ENCODE measurements around the gene CDC25C.

The CDC25C gene

DNA sequence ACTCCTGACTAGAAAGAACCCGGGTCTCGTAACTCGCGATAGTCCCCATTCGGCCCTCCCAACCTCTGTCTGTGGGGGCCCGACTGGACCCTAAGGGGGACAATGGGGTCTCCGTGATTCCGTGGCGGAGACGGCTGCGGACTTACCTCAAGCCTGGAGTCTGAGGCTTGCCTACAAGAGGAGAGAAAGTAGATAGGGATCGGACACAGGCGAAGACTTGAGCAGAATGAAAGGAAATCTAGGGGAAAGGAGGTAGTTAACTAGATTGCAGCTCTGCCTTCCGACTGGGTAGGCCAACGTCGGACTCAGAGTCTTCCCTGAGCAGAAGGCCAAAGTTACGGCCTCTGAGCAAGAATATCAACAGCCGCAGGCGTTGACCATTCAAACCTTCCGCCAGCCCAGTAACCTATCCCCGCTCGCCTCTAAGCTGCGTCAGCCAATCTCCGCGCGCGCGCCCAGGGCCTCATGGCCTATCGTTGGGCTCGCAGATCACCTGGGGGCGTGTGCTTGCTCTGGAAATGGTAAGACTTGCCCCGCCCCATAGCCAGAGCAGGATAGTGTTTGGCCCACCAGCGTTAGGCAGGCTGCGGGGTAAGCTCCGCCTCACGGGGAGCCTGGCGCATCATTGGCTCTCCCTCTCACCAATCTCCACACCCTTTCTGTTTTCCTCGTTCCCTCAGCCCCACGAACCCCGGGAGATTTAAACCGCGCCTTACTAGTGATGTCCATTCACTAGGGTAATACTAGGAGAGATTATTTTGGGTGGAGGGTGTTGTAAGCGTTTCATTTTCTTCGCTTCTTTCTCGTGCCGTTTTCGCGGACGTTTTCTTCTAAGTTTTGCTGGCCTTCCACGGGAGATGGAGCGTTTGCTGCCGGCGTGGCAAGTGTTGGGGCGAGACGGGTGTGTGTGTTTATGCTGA is at the start of gene CDC25C:
Gene CDC25C (minus strand): TSS at position 356 of the 920 bp plus-strand sequence. CDS start 624 bp downstream, outside the sequence.
- DNase-seq, result peak; percentile 99

GRCh38 chr5:138372653-138373052 is 41.0 kb upstream of the CDC25C start:
- no peak for DNase-seq

- peak; percentile 23 for DNase-seq
Observed at GRCh38 chr5:138372225-138372624, 40.6 kb upstream of the CDC25C start.

GRCh38 chr5:138371454-138371853 is 39.9 kb upstream of the CDC25C start:
- no peak for DNase-seq

GRCh38 chr5:138370537-138370936 is 38.9 kb upstream of the CDC25C start:
- DNase-seq, result peak; percentile 59

- peak; percentile 95 for DNase-seq
Observed at GRCh38 chr5:138369706-138370105, 38.1 kb upstream of the CDC25C start.

DNA sequence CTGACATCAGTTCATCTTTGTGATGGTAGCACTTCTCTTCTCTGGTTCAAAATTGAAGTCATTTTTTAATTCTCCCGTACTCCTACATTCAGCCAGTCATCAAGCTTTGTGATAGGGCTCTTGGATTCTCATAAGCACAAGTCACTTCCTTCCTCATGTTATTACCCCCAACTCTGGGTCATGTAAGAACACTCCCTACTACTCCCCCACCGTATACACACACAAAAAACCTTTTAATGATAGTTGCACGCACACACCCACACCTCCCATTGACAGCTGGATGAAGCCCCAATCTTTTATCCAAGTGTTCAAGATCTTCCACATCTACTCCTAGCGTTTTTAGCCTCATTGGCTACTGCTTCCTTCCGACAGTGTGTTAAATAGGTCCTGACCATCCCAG is 37.7 kb upstream of the CDC25C start:
- DNase-seq, result peak; percentile 75

- no peak for DNase-seq
Observed at GRCh38 chr5:138366632-138367382, 35.2 kb upstream of the CDC25C start.

- DNase-seq, result no peak
Observed at GRCh38 chr5:138364576-138364975, 33.0 kb upstream of the CDC25C start.

DNA sequence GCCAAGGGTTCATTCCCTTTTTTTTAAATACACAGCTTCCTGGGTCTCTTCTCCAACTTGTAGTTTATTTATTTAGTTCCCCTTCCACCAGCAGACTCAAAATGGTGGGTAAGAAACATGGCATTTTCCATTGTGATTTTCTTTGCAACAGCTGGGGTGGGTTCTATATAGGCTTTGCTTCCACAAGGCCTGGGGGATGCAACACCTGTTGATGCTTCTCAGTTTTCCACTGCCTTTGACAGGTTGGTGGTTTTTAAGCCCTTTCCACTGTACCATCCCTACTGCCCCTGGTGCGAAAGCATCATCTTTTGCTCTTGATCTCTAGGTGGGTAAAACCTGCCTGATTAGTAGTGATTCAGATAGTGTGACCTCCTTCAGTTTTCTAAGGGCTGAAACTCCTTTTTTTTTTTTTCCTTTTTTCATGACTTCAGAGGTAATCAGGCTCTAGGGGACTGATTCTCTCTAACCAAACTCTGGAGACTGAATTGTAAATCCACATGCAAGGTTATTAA is 29.4 kb upstream of the CDC25C start:
- no peak for DNase-seq

DNA sequence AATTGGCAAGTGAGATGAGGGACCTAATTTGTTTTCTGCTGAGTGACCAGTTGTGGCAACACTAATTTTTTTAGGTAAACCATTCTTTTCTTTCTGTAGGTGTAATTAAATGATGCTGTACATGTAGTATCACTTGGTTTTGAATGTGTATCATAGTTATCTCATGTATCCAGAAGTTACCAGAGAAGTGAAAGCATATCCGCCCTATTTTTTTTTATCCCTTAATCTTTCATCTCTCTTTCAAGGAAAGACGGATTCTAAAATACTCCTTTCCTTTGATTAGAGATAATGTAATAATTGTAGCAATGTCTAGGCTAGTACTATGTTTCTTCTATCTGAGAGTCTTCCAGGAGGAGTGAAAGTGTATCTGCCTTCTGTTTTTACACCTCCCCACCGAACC is 28.0 kb upstream of the CDC25C start:
- DNase-seq, result no peak

- DNase-seq, result peak; percentile 82
Observed at GRCh38 chr5:138354926-138355378, 23.3 kb upstream of the CDC25C start.

DNA sequence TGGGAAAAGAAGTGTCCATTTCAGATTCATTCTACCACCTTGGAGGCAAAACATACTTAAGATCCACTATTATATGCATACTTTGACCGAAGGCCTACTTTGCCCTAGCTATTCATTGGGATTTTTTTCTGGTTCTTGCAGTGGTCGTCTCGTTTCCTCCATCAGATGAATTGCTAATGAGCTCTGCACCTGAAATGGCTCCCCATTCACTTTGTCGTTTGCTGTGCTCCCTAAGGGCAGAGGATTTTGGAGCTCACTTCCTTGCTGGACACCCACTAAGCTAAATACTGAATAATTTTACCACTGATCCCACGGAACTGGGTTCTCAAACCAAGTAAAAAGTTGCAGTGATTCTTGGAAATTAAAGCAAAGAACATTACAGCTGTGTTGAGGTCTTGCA is 22.8 kb upstream of the CDC25C start:
- no peak for DNase-seq

GRCh38 chr5:138353560-138354080 is 22.0 kb upstream of the CDC25C start:
- no peak for DNase-seq

- DNase-seq, result peak; percentile 81
Observed at GRCh38 chr5:138352722-138353559, 21.3 kb upstream of the CDC25C start.

- DNase-seq, result peak; percentile 86
Observed at GRCh38 chr5:138352071-138352721, 20.6 kb upstream of the CDC25C start, which contains the start of gene KDM3B. Gene KDM3B (plus strand): TSS chr5:138352685. CDS start chr5:138352796, 111 bp downstream.

- no peak for DNase-seq
Observed at GRCh38 chr5:138351517-138351916, 19.9 kb upstream of the CDC25C start.

GRCh38 chr5:138351056-138351455 is 19.5 kb upstream of the CDC25C start:
- DNase-seq, result no peak

- DNase-seq, result no peak
Observed at GRCh38 chr5:138350563-138350890, 18.9 kb upstream of the CDC25C start.

- DNase-seq, result no peak
Observed at GRCh38 chr5:138349852-138350562, 18.4 kb upstream of the CDC25C start.

DNA sequence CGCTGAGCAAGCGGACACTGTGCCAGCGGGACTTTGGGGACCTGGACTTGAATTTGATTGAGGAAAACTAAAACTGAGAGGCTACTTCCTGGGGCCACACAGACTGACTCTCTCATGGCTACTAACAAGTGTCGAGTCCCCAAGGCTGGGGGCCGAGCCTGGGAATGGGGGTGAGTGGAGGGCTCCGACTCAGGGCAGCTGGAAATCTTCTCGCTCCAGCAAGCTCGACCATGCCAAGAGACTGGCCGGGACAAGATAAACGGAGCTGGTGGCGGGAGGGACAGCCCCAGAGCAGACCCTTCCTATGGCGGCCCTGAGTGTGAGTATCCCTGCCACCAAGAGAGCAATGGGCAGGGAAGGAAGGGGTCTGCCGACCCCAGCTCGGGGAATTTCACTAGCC is 15.3 kb upstream of the CDC25C start:
- no peak for DNase-seq
